ENCODE measurements around the gene OXCT1.
"Not testable (repeated sequence)": the region's sequence is repeated elsewhere in the genome, so short reads cannot be mapped to it uniquely, and the experiment has no call there.

The OXCT1 gene

DNA sequence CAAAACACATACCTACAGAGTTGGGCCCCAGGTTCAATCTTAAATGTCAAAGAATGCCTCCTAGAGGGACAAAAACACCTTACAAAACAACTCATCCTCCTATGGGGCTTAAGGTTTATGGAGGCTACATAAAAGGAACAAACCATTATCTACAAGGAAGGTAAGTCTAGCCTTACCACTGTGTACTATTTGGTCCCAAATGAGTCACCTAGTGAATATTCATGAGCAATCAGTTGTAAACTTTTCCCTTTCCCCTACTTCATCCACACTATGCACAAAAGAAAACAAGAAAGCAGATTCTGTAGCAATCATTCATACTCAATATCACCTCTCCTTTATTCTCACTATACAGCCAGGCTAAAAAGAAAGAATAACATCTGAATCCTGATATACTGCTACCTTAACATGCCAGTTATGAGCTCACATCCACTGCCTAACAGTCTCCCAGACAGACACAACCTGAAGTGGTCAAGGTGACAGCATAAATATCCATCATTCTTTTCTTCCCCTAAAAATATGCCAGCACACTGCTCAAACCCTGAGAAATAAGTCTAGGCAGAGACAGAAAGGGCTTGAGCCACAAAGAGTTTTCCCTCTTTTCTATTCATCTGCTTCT is 6.2 kb downstream of the OXCT1 start:
- no peak overlapping the region for H3K4me3 ChIP-seq (ENCODE audit: low read length)
- H3K4me1 ChIP-seq (ENCODE audit: control insufficient read depth, insufficient read depth, low read length) = no peaks in the 10 kb centered on the region
- H3K27me3 ChIP-seq (ENCODE audit: control insufficient read depth, insufficient read depth, low read length) = no peaks in the 10 kb centered on the region
- H3K27ac ChIP-seq (ENCODE audit: low read depth, low read length) = no peak overlapping the region
- H3K36me3 ChIP-seq (ENCODE audit: control insufficient read depth, insufficient read depth, low read length) = peaks cover 2% of the 10 kb centered on the region
- H3K9ac ChIP-seq (ENCODE audit: low read length) = no peak overlapping the region

DNA sequence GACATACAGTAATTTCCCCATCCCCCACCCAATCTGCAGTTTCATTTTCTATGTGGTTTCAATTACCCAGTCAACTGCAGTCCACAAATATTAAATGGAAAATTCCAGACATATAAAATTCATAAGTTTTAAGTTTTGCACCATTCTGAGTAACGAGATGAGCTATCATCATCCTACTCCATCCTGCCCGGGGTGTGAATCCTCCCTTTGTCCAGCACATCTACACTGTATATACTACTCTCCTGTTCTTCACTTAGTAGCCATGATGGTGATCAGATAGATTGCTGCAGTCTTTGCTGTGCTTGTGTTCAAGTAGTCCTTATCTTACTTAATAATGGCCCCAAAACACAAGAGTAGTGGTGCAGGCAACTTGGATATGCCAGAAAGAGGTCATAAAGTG is 11.3 kb downstream of the OXCT1 start:
- no peak overlapping the region for H3K4me3 ChIP-seq (ENCODE audit: low read length)
- H3K27me3 ChIP-seq (ENCODE audit: control insufficient read depth, insufficient read depth, low read length) = no peaks in the 10 kb centered on the region
- peaks cover 2% of the 10 kb centered on the region for H3K36me3 ChIP-seq (ENCODE audit: control insufficient read depth, insufficient read depth, low read length)
- no peak overlapping the region for H3K27ac ChIP-seq (ENCODE audit: low read depth, low read length)
- no peaks in the 10 kb centered on the region for H3K4me1 ChIP-seq (ENCODE audit: control insufficient read depth, insufficient read depth, low read length)
- H3K9ac ChIP-seq (ENCODE audit: low read length) = no peak overlapping the region

- H3K27me3 ChIP-seq (ENCODE audit: control insufficient read depth, insufficient read depth, low read length) = no peaks in the 10 kb centered on the region
- peaks cover 5% of the 10 kb centered on the region for H3K36me3 ChIP-seq (ENCODE audit: control insufficient read depth, insufficient read depth, low read length)
- H3K9ac ChIP-seq (ENCODE audit: low read length) = no peak overlapping the region
- H3K4me3 ChIP-seq (ENCODE audit: low read length) = no peak overlapping the region
- H3K4me1 ChIP-seq (ENCODE audit: control insufficient read depth, insufficient read depth, low read length) = no peaks in the 10 kb centered on the region
- H3K27ac ChIP-seq (ENCODE audit: low read depth, low read length) = no peak overlapping the region
Observed at GRCh38 chr5:41857989-41858388, 12.2 kb downstream of the OXCT1 start.

DNA sequence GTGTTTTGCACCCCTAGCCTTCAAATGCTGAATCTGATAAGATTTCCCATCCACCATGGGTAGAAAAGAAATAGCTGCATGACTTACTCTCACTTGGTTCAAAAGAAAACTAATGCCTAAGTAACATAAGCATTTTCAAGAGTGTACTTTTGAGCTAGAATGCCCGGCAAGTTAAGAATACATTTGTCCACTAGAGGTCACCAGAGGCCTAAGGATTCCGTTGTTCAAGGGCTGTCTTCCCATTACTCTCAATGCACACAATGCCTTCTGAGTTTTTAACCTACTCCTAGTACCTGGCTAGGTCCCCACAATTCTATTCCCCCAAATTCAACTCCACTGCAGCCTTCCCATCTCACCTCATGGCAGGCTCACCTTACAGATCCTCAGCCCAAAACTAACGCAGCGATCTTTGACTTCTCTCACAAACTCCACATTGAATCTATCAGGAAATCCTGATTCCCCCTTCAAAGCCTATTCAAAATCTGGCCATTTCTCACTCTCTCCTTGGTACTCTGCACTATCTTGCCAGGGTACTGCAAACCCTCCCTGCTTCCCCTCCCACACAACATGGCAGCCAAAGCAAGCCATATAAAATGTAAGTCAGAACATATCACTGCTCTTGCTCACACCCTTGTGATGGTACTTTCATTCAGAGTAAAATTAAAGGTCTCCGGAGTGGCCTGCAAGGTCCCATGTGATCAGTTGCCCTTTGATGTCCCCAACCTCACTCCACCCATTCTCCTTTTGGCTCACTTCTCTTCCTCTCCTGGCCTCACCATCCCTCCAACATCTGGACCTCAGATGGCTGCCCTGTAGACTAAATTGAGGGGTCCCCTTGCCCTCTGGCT is 13.4 kb downstream of the OXCT1 start:
- H3K4me3 ChIP-seq (ENCODE audit: low read length) = no peak overlapping the region
- H3K27me3 ChIP-seq (ENCODE audit: control insufficient read depth, insufficient read depth, low read length) = no peaks in the 10 kb centered on the region
- no peak overlapping the region for H3K27ac ChIP-seq (ENCODE audit: low read depth, low read length)
- H3K9ac ChIP-seq (ENCODE audit: low read length) = peak overlapping the region; percentile 32
- no peaks in the 10 kb centered on the region for H3K4me1 ChIP-seq (ENCODE audit: control insufficient read depth, insufficient read depth, low read length)
- H3K36me3 ChIP-seq (ENCODE audit: control insufficient read depth, insufficient read depth, low read length) = peaks cover 5% of the 10 kb centered on the region

DNA sequence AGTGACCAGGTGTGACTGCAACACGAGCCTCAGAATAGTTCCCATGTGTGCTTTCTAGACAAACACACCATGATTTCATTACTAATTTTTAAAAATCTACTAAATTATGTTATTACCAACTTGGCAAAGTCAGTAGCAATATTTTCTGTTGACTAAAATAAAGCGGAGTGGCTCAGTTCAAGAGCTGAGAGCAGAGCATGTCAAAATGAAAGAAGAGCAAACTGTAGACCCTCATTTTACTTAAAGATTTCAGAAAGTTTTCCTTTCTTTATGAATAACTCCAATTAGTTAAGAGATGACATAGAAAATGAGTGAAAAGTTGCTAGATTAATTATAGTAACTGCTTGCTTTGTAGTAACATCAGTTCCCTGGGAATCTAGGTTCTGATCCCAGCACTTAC is 17.9 kb downstream of the OXCT1 start:
- no peaks in the 10 kb centered on the region for H3K27me3 ChIP-seq (ENCODE audit: control insufficient read depth, insufficient read depth, low read length)

GRCh38 chr5:41851116-41851515 is 19.1 kb downstream of the OXCT1 start:
- Histone ChIP-seq H3K27ac (ENCODE audit: low read depth, low read length) (no peak overlapping the region), H3K27me3 (ENCODE audit: control insufficient read depth, insufficient read depth, low read length) (no peaks in the 10 kb centered on the region)

More for the DNA sequence above, 17.9 kb downstream of the OXCT1 start:
- H3K36me3 ChIP-seq (ENCODE audit: control insufficient read depth, insufficient read depth, low read length) = peaks cover 6% of the 10 kb centered on the region
- H3K4me1 ChIP-seq (ENCODE audit: control insufficient read depth, insufficient read depth, low read length) = no peaks in the 10 kb centered on the region
- H3K4me3 ChIP-seq (ENCODE audit: low read length) = no peak overlapping the region
- no peak overlapping the region for H3K9ac ChIP-seq (ENCODE audit: low read length)
- H3K27ac ChIP-seq (ENCODE audit: low read depth, low read length) = no peak overlapping the region

DNA sequence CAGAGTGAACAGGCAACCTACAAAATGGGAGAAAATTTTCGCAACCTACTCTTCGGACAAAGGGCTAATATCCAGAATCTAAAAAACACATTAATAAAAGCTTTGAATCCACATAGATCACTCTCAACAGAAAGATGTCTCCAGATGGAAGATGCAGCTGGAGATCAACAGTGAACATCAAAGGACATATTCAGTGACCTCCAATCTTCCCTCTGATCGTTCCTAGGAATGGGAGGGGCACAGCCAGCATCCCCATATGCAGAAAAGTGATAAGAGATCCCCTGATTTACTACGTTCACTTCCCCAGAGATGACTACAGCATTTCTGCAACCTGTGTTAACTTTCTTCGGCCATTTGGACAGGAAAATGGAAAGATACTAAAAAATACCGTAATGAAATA is 21.2 kb downstream of the OXCT1 start:
- Histone ChIP-seq H3K27ac (ENCODE audit: low read depth, low read length) (no peak overlapping the region), H3K4me1 (ENCODE audit: control insufficient read depth, insufficient read depth, low read length) (no peaks in the 10 kb centered on the region), H3K27me3 (ENCODE audit: control insufficient read depth, insufficient read depth, low read length) (no peaks in the 10 kb centered on the region), H3K9ac (ENCODE audit: low read length) (no peak overlapping the region), H3K36me3 (ENCODE audit: control insufficient read depth, insufficient read depth, low read length) (peaks cover 6% of the 10 kb centered on the region), H3K4me3 (ENCODE audit: low read length) (no peak overlapping the region)

More at GRCh38 chr5:41851116-41851515, 19.1 kb downstream of the OXCT1 start:
- H3K9ac ChIP-seq (ENCODE audit: low read length) = no peak overlapping the region
- no peaks in the 10 kb centered on the region for H3K4me1 ChIP-seq (ENCODE audit: control insufficient read depth, insufficient read depth, low read length)
- no peak overlapping the region for H3K4me3 ChIP-seq (ENCODE audit: low read length)
- peaks cover 6% of the 10 kb centered on the region for H3K36me3 ChIP-seq (ENCODE audit: control insufficient read depth, insufficient read depth, low read length)

GRCh38 chr5:41845751-41846150 is 24.5 kb downstream of the OXCT1 start:
- not testable (repeated sequence) for H3K4me1 ChIP-seq (ENCODE audit: control insufficient read depth, insufficient read depth, low read length); H3K36me3 ChIP-seq (ENCODE audit: control insufficient read depth, insufficient read depth, low read length); H3K27me3 ChIP-seq (ENCODE audit: control insufficient read depth, insufficient read depth, low read length)

DNA sequence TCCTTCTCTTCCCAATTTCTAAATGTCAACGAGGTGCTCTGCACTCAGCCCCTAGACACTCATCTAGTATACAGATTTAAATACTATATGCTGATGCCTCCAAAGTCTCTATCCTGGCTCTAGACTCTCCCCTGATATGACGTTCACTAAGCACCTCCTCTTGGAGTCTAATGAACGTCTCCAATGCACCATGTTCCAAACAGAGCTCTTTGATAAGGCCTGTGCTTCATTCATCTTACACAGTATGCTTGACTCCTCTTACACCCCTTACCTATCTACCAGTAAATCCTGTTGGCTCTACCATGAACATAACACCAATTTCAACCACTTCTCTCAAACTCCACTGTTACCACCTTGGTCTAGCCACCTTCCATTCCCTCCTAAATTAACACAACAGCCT is 25.7 kb downstream of the OXCT1 start:
- H3K27ac ChIP-seq (ENCODE audit: low read depth, low read length) = no peak overlapping the region
- no peaks in the 10 kb centered on the region for H3K4me1 ChIP-seq (ENCODE audit: control insufficient read depth, insufficient read depth, low read length)
- H3K27me3 ChIP-seq (ENCODE audit: control insufficient read depth, insufficient read depth, low read length) = no peaks in the 10 kb centered on the region
- no peak overlapping the region for H3K4me3 ChIP-seq (ENCODE audit: low read length)
- H3K9ac ChIP-seq (ENCODE audit: low read length) = no peak overlapping the region
- H3K36me3 ChIP-seq (ENCODE audit: control insufficient read depth, insufficient read depth, low read length) = no peaks in the 10 kb centered on the region

More at GRCh38 chr5:41845751-41846150, 24.5 kb downstream of the OXCT1 start:
- not testable (repeated sequence) for H3K9ac ChIP-seq (ENCODE audit: low read length); H3K4me3 ChIP-seq (ENCODE audit: low read length); H3K27ac ChIP-seq (ENCODE audit: low read depth, low read length)

- H3K27me3 ChIP-seq (ENCODE audit: control insufficient read depth, insufficient read depth, low read length) = no peaks in the 10 kb centered on the region
- H3K4me3 ChIP-seq (ENCODE audit: low read length) = no peak overlapping the region
- H3K36me3 ChIP-seq (ENCODE audit: control insufficient read depth, insufficient read depth, low read length) = peaks cover 2% of the 10 kb centered on the region
- no peak overlapping the region for H3K27ac ChIP-seq (ENCODE audit: low read depth, low read length)
- H3K9ac ChIP-seq (ENCODE audit: low read length) = no peak overlapping the region
- H3K4me1 ChIP-seq (ENCODE audit: control insufficient read depth, insufficient read depth, low read length) = no peaks in the 10 kb centered on the region
Observed at GRCh38 chr5:41843456-41844370, 26.5 kb downstream of the OXCT1 start.

GRCh38 chr5:41842777-41843176 is 27.4 kb downstream of the OXCT1 start:
- no peaks in the 10 kb centered on the region for H3K27me3 ChIP-seq (ENCODE audit: control insufficient read depth, insufficient read depth, low read length)
- peaks cover 3% of the 10 kb centered on the region for H3K36me3 ChIP-seq (ENCODE audit: control insufficient read depth, insufficient read depth, low read length)
- H3K27ac ChIP-seq (ENCODE audit: low read depth, low read length) = no peak overlapping the region
- H3K4me1 ChIP-seq (ENCODE audit: control insufficient read depth, insufficient read depth, low read length) = no peaks in the 10 kb centered on the region
- H3K9ac ChIP-seq (ENCODE audit: low read length) = no peak overlapping the region
- H3K4me3 ChIP-seq (ENCODE audit: low read length) = no peak overlapping the region

- peaks cover 3% of the 10 kb centered on the region for H3K36me3 ChIP-seq (ENCODE audit: control insufficient read depth, insufficient read depth, low read length)
- H3K9ac ChIP-seq (ENCODE audit: low read length) = no peak overlapping the region
- no peaks in the 10 kb centered on the region for H3K27me3 ChIP-seq (ENCODE audit: control insufficient read depth, insufficient read depth, low read length)
- no peaks in the 10 kb centered on the region for H3K4me1 ChIP-seq (ENCODE audit: control insufficient read depth, insufficient read depth, low read length)
- no peak overlapping the region for H3K27ac ChIP-seq (ENCODE audit: low read depth, low read length)
- H3K4me3 ChIP-seq (ENCODE audit: low read length) = no peak overlapping the region
Observed at GRCh38 chr5:41841325-41841724, 28.9 kb downstream of the OXCT1 start.
